ES-I3 (cell line): ENCODE data around the gene THRA.
"Not testable (repeated sequence)": the region's sequence is repeated elsewhere in the genome, so short reads cannot be mapped to it uniquely, and the experiment has no call there.

Experiments
- H3K36me3 ChIP-seq: 2 replicates; pipeline ENCODE4 v1.6.1; 2013; ENCODE audit warnings: mild to moderate bottlenecking, low read length, control low read depth, moderate library complexity; ENCODE audit not compliant: insufficient read depth
- H3K4me1 ChIP-seq: 2 replicates; pipeline ENCODE4 v1.6.1; 2013; ENCODE audit warnings: mild to moderate bottlenecking, control low read depth, low read length; ENCODE audit not compliant: insufficient read depth
- H3K9ac ChIP-seq: 2 replicates; pipeline ENCODE4 v1.6.1; 2013; ENCODE audit warnings: low read depth, mild to moderate bottlenecking, low read length, moderate library complexity
- H3K9me3 ChIP-seq: 2 replicates; pipeline ENCODE4 v1.6.1; 2013; ENCODE audit warnings: mild to moderate bottlenecking, low read length, moderate library complexity; ENCODE audit not compliant: control insufficient read depth, insufficient read depth

Gene THRA

GRCh38 chr17:40134184-40134583, 71.4 kb downstream of the THRA start:
- Histone ChIP-seq H3K4me1 (no peaks in the 10 kb centered on the region), H3K9me3 (no peaks in the 10 kb centered on the region), H3K9ac (no peak overlapping the region), H3K36me3 (peaks cover 24% of the 10 kb centered on the region)

- H3K9ac ChIP-seq: no peak overlapping the region
- no peaks in the 10 kb centered on the region for H3K9me3 ChIP-seq
- H3K36me3 ChIP-seq: peaks cover 21% of the 10 kb centered on the region
- H3K4me1 ChIP-seq: no peaks in the 10 kb centered on the region
Measured at GRCh38 chr17:40135817-40136216, 73.1 kb downstream of the THRA start.

GRCh38 chr17:40139566-40140058, 76.8 kb downstream of the THRA start:
- Histone ChIP-seq H3K4me1 (no peaks in the 10 kb centered on the region), H3K9me3 (no peaks in the 10 kb centered on the region), H3K36me3 (peaks cover 11% of the 10 kb centered on the region; the same call in 1 of the 2 replicates), H3K9ac (peak overlapping the region; percentile 64)

GRCh38 chr17:40143166-40143565, 80.4 kb downstream of the THRA start:
- not testable (repeated sequence) for H3K9me3 ChIP-seq, H3K9ac ChIP-seq, H3K4me1 ChIP-seq, H3K36me3 ChIP-seq
